HCT116 (cell line): Measurements from ENCODE around the gene GRHL1.

Experiments
- CTCF ChIP-seq, 3 experiments: fragments of 200-600 bp in 1 of 3; sonication (generic) in 1 of 3; IDR thresholded peaks in 2 of 3; conservative IDR thresholded peaks in 1 of 3; 2 replicates each; pipeline ENCODE4 v1.5.1; 2012 to 2017; ENCODE audit warnings: low read depth in 2 of 3, low read length in 2 of 3, antibody characterized with exemption in 1 of 3, borderline replicate concordance in 1 of 3, control low read depth in 1 of 3, mild to moderate bottlenecking in 1 of 3, mixed read lengths in 1 of 3, mixed run types in 1 of 3, moderate library complexity in 1 of 3; ENCODE audit not compliant: insufficient read depth in 1 of 3
- ELF1 ChIP-seq: IDR thresholded peaks from 2 replicates; pipeline ENCODE4 v1.6.1; 2012; ENCODE audit warnings: low read depth, borderline replicate concordance
- EZH2 ChIP-seq: fragments of 200-600 bp; sonication (generic); IDR thresholded peaks from 2 replicates; pipeline ENCODE4 v1.6.1; 2017; ENCODE audit warnings: antibody characterized with exemption, mixed run types
- JUND ChIP-seq: IDR thresholded peaks from 2 replicates; pipeline ENCODE4 v1.6.1; 2012
- POLR2A ChIP-seq: IDR thresholded peaks from 2 replicates; pipeline ENCODE4 v1.7.0; 2011; ENCODE audit warnings: borderline replicate concordance; ENCODE audit not compliant: insufficient read depth, insufficient read length; ENCODE audit errors: extremely low read depth
- POLR2AphosphoS5 ChIP-seq: IDR thresholded peaks from 2 replicates; pipeline ENCODE4 v1.6.1; 2011; ENCODE audit warnings: mild to moderate bottlenecking, low read depth, low read length, moderate library complexity
- RAD21 ChIP-seq: IDR thresholded peaks from 2 replicates; pipeline ENCODE4 v1.6.1; 2012; ENCODE audit warnings: low read depth, mild to moderate bottlenecking
- REST ChIP-seq: IDR thresholded peaks from 2 replicates; pipeline ENCODE4 v1.6.1; 2012; ENCODE audit warnings: low read depth
- SIN3A ChIP-seq: IDR thresholded peaks from 2 replicates; pipeline ENCODE4 v1.6.1; 2012; ENCODE audit warnings: low read depth
- TCF7L2 ChIP-seq: IDR thresholded peaks from 2 replicates; pipeline ENCODE4 v1.7.0; 2011; ENCODE audit warnings: borderline replicate concordance, inconsistent platforms; ENCODE audit not compliant: insufficient read depth, insufficient read length; ENCODE audit errors: extremely low read depth
- YY1 ChIP-seq: IDR thresholded peaks from 2 replicates; pipeline ENCODE4 v1.6.1; 2011; ENCODE audit warnings: low read length, low read depth, moderate library complexity, mild to moderate bottlenecking; ENCODE audit not compliant: insufficient replicate concordance; ENCODE audit errors: extremely low read depth

- TF ChIP-seq REST (no peak), CTCF (IDR thresholded peaks at IDR 0.05 in 2 of 3, conservative IDR thresholded peaks at IDR 0.05 in 1 of 3; ENCODE audit: borderline replicate concordance in 1 of 3, insufficient read depth in 1 of 3, low read depth in 2 of 3, low read length in 2 of 3) (no peak), POLR2AphosphoS5 (no peak), RAD21 (no peak), EZH2 (no peak), POLR2A (no peak), SIN3A (no peak), ELF1 (no peak), TCF7L2 (no peak), YY1 (no peak), JUND (no peak)
Observed at GRCh38 chr2:9970200-9971044, 18.9 kb downstream of the GRHL1 start.
